ENCODE data around the gene ZCCHC9.
"Not testable (repeated sequence)": the region's sequence is repeated elsewhere in the genome, so short reads cannot be mapped to it uniquely, and the experiment has no call there.

ZCCHC9 gene

DNA sequence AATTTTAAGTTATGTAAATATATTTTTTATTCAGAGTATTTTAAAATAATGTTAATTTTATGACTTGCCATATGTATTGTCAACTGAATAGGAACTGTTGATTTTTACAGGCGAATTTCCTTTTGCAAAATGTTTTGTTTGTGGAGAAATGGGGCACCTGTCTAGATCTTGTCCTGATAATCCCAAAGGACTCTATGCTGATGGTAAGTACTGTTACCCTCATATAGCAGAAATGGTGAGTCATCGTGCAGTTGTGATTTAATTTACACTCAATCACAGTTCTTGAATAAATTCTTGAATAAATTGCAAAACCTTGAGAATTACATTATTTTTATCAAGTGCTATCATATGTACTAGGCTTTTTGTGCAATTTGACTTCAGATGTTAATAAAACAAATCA is 7.4 kb downstream of the ZCCHC9 start:
- DNase-seq (ENCODE audit: low read depth): no peak

DNA sequence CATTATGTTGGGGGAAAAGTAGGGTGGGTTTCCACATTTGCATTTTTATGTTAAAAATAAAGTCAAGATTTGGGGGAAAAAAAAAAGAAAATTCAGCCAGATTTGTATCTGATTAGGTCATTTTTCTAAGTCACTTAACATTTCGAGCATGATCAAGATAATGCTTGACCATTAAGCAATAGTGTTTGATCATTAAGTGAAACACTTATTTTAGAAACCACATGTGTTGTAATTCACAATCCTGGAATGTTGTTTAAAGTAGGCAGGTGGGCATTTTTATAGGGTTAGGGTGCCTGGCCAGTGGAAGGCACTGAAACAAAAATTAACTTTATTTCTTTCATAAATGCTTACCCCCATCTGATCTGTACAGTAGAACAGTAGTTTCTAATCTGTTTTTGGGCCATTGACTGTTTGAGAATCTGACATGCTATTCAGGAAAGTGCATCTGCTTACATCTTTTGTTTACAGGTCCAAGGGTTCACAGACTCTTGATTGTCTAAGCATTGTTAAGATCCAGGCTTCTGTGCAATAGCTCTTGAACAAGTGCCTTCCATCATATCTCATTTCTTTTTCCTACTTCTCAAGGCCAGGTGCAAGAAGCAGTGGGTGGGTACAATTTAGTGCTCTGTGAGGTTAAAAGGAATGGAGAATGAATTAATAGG is 9.1 kb downstream of the ZCCHC9 start:
- DNase-seq (ENCODE audit: low read depth): no peak

DNA sequence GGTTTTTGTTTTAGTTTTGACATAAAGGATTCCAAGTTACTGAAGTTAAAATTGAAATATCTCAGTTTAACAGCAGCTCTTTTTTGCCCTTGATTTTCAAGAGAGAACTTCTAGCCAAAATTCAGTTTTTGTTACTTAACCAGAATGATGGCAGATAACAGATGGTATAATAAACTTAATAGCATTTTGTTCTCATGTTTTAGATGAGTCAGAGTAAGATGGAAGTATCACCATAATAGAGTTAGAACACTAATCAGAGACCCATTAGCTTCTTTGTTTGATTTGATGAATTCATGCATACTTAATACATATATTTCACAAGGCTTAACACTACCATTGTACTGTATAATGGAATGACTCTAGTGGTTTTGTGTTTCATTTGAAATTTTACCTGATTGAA is 11.9 kb downstream of the ZCCHC9 start:
- DNase-seq (ENCODE audit: low read depth): no peak

DNA sequence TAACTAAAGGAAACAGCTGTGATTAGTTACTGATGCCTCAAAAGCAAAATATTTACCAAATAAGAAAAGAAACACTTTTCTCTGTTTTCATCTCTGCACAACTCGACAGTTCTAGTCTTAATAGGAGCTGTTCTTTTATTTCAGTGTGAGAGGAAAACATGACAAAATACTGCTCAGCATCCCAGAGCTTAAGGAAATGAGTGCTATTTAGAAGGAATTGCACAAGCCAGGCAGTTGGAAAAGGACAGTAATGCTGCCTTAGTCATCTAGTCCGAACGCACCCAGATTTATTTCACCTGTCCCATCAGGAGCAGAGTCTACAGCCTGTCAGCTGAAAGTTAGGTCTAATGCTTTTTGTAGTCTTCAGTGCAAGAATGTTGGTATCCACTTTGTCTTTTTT is 12.3 kb downstream of the ZCCHC9 start:
- DNase-seq (ENCODE audit: low read depth): peak; percentile 55

DNA sequence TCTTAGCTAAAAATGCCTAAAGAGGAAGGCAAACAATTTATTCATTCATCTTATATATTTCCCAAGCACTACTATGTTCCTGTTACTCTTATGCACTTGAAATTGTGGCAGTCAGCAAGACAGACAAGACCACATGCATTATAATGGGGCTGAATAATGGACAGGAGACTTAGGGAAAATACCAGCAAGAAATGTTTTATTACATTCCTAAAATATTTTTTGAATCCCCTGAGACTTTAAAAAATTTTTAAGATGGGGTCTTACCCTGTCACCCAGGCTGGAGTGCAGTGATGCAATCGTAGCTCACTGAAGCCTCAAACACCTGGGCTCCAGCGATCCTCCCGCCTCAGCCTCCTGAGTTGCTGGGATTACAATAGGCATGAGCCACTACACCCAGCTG is 13.2 kb downstream of the ZCCHC9 start:
- DNase-seq (ENCODE audit: low read depth): no peak

DNA sequence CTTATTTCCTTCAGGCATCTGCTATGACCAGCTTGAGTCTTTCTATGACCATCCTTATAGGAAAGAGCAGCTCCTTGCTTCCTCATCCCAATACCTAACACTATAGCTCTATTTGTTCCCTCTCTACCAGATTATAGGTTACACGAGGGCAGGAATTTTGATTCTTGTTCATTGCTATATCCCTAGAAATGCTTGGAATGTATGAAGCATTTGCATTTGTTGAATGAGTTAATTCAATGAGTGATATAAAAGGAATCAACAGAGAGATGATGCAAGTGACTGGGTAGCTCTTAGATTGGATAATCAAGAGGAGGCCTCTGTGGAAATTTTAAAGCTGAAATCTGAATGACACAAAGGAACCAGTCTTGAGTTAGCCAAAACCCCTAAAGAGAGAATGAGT is 13.9 kb downstream of the ZCCHC9 start:
- DNase-seq (ENCODE audit: low read depth): peak; percentile 55

DNA sequence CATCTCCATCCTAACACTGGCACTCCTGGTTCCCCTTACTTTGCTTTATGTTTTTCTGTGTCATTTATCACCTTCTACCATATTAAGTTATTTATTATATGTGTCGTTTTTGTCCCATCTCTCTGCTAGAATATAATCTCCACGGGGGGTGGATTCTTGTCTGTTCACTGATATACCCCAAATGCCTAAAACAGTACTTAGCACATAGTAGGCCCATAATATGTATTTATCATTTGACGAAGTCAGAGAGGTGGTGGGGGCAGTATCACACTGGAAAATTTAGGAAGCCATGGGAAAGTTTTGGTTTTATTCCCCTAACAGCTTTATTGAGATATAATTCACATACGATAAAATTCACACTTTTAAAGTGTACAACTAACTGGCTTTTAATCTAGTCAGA is 14.4 kb downstream of the ZCCHC9 start:
- no peak for DNase-seq (ENCODE audit: low read depth)

DNA sequence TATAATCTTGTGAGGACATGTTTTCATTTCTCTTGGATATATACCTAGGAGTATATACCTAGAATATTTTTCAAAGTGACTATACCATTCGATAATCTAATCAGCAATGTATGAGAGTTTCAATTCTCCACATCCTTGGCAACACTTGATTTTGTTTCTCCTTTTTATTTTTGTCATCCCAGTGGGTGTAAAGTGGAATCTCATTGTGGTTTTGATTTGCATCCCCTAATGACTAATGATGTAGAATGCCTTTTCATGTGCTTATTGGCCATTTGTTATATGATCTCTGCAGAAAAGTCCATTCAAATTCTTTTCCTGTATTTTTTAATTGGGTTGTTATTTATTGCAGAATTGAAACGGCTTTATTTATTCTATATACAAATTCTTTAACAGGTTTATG is 15.2 kb downstream of the ZCCHC9 start:
- no peak for DNase-seq (ENCODE audit: low read depth)

DNA sequence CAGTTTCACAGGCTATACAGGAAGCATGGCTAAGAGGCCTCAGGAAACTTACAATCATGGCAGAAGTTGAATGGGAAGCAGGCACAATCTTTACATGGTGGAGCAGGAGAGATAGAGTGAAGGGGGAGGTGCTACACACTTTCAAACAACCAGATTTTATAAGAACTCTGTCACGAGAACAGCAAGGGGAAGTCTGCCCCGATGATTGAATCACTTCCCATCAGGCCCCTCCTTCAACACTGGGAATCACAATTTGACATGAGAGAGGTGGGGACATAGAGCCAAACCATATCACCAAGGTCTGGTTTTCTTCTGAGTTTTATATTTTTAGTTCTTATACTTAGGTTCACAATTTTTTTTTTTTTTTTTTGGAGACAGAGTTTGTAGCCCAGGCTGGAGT is 16.1 kb downstream of the ZCCHC9 start:
- DNase-seq (ENCODE audit: low read depth): no peak

DNA sequence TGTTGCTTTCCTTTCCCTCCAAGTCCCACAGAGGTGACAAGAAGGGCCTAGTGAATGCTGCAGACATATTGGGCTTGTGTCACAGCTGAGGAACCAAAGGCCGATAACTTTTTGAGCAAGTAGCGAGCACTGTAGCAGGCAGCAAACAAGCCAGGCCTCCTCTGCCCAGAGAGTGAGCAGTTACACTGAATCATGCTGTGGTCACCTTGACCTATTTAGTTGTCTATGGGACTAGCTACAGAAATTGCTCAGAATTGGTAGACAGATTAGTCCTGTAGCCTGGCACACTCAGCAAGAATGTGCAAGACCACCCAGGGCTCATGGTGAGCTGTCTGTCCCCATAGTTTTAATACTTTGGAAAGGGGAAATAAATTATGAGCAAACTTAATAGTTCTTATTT is 25.2 kb downstream of the ZCCHC9 start:
- no peak for DNase-seq (ENCODE audit: low read depth)

DNA sequence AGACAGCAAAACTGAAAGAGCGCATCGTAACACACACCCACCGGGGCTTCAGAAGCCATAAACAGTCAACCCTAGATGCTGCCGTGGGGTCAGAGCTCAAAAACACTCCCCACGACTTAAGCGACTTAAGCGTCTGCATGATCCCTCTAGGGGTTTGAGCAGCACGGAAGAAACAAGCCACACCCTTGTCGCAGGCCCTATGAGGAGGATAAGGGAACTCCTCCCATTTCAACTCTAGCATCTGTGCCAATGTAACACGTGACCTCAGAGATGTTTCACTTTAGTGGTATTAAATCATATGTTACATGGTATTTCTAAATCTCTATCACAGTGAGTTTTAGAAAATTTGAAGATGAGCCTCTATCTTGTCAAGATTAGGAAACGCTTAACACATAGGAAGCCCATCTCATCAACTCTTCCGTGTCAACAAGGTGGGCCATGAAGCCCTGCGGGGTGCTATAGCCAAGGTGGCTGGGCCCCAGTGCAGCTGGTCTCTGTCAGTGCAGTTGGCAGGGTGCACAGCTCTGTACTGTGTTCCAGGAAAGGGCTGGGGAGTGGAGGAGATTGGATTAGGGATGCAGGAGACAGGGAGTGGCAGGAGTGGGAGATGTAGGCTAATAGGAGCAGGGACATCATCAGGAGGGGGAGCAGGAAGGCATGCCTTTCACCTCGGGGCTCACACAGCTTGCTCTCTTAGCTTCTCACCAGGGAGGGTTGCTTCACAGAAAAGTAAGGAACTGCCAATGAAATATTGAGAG is 33.1 kb downstream of the ZCCHC9 start:
- no peak for DNase-seq (ENCODE audit: low read depth)

DNA sequence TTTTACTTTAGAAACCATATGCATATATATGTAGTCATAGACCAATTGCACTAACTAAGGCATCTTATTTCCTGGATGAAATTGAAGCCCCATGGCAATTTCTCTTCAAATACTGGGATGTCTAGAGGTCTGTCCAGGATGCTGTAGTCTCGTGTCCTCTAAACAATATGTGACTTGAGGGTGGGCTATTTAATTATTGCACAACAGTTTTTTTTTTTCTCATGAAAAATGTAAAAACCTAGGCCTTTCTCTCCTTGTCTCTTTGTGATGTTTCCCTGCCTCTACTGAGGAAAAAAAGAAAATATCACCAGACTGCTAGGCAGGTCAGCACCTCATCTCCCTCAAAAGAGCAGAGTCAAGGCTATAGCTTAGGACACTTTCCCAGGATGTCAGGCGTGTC is 34.6 kb downstream of the ZCCHC9 start:
- DNase-seq (ENCODE audit: low read depth): no peak

DNA sequence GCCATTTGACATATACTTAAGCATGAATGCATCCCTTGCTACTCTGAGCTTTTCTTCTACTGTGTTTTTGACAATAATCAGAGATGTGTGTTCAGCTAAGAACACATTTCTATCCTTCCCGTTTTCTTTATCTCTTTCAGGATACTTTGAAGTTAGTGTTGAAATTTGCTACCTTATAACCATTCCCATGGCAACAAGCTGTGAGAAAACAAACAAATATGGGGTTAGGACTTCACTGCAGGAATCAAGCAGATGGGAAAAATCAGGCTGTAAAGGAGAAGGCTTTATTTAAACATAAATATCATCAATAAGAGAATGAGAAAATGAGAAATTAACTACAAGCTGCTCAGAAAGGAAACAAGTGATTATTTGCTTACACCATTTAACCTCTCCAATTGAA is 35.2 kb downstream of the ZCCHC9 start:
- no peak for DNase-seq (ENCODE audit: low read depth)

DNA sequence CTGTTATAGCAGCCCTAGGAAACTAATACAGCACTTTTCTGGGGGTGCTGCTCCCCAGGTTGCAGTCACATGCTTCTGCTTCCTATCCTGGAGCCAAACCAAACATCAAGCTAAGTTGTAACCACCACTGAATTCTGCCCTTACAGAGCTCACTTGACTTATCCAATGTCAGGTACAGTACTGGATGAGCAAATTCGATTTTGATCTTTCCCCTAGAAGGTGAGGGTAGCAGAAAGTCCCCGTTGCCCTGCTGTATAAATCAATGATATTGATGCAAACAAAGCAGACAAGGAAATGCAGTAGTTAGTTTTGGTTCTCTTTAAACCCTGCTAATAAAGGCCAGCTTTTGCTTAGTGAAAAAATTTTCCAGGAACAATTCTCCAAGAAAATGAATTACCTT is 36.4 kb downstream of the ZCCHC9 start:
- DNase-seq (ENCODE audit: low read depth): no peak

DNA sequence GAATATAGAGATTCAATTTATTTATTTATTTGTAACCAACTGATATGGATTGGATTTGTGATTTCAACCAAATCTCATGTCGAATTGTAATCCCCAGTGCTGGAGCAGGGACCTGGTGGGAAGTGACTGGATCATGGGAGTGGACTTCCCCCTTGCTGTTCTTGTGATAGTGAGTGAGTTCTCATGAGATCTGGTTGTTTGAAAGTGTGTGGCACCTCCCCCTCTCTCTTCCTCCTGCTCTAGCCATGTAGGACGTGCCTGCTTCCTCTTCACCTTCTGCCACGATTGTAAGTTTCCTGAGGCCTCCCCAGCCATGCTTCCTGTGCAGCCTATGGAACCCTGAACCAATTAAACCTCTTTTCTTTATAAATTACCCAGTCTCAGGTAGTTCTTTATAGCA is 36.8 kb downstream of the ZCCHC9 start:
- DNase-seq (ENCODE audit: low read depth): not testable (repeated sequence)

DNA sequence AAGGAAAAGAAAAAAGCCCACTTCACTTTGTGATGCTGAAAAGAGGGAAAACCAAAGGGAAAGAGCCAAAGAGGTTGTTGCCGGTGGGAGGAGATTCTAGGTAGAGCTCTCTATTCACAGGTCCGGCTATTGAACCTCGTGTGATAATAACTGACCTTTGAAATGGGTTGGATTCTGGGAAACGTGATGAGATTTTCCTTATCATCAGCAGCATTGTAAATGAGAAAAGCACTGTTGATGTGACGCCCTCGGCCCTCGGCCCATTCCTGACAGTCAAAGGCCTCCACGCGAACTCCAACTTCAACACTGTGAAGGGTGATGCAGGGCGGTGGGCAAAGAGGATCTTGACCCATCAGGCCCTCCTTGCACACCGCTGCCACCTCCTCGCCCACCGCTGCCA is 43.3 kb downstream of the ZCCHC9 start:
- DNase-seq (ENCODE audit: low read depth): no peak

DNA sequence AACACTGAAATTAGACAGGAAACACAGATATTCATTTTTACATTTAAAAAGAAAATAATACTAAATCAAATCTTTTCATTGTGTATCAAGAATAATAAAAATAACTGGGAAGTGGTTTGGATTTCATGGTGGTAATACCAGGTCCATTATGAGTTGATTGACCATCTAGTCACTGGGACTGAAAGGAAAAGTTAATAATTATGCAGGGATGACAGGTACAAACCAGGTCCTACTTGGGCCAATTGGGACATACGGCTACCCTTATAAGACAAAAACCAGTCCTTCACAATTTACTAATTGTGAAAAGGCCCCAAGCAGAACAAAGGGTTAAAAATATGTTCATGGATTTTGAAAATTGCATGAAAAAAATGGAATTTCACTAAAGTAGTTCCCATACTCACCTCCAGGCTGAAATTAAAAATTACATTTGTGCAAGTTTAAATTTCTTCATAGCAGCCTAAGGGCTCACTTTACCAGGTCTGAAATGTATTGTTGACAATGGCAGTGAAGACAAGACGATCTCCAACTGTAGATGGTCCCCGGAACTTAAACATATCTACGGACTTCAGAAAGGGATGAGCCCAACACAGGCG is 44.1 kb downstream of the ZCCHC9 start:
- no peak for DNase-seq (ENCODE audit: low read depth)

DNA sequence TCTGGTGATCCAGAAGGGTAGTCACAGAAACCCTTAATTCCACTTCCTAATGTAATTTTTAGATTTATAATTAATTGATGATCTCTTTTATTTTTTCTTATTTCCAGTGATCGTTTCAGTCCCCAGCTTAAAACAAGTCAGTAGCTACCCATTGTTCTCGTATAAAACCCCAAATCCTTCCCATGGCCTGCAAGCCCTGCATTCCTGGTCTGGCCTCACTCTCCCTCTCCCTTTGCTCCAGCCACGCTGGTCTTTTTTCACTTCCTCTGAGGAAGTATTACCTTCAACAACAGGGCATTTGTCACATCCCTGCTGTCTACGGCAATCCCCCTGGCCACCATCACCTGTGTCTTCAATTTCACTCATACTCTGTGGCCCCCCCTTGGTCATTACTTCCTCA is 47.8 kb downstream of the ZCCHC9 start:
- no peak for DNase-seq (ENCODE audit: low read depth)

DNA sequence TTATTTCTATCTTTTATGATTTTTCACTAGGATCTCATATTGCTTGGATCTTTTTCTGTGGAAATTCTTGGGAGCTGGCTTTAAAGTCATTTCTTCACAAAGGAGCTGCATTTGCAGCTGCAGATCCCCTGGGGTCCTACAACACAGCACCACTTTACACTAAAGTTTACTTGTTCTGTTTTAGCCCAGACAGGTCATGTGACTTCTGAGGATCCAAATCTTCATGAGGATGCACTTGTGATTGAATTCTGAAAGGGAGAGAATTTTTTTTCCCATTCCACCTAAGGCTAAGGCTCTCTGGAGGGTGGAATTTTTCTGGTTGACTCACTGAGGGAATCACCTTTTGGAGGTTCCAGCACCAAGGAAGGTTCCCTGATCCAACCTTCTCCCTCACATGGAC is 49.1 kb downstream of the ZCCHC9 start:
- no peak for DNase-seq (ENCODE audit: low read depth)

DNA sequence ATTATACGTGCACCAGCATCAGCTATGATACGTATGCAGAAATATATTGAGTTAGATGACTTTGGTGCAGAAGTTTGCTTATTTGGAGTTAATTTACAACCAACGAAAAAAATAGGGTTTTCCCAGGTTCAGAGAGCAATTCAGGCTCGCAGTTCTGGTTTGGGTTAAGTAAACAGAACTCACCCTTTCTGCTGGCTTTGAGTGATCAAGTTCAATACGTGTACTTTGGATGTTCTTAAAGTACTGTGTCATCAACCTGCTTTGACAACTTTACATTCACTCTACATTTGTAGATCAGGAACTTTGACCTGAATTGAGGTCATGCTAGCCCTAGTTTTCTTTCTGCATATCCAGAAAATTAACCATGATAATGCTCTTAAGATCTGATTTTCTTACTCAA is 51.8 kb downstream of the ZCCHC9 start:
- DNase-seq (ENCODE audit: low read depth): no peak

DNA sequence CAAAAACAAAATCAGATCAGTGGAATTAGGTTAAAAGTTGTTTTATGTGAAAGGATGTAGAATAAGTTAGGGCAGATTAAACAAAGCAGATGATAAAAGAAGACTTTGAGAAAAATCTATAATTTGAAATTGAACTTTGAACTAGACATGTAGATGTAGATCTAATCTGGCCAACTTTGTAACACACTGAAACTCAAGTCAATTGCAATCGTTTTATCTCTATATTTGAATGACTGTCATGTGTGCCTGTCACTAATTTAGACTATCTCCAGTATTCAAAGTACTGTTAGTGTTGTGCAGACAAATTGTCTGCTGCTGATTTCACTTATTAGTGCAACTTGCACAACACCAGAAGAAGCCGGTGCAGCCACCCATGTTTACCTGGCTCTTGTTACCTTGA is 52.7 kb downstream of the ZCCHC9 start:
- no peak for DNase-seq (ENCODE audit: low read depth)

DNA sequence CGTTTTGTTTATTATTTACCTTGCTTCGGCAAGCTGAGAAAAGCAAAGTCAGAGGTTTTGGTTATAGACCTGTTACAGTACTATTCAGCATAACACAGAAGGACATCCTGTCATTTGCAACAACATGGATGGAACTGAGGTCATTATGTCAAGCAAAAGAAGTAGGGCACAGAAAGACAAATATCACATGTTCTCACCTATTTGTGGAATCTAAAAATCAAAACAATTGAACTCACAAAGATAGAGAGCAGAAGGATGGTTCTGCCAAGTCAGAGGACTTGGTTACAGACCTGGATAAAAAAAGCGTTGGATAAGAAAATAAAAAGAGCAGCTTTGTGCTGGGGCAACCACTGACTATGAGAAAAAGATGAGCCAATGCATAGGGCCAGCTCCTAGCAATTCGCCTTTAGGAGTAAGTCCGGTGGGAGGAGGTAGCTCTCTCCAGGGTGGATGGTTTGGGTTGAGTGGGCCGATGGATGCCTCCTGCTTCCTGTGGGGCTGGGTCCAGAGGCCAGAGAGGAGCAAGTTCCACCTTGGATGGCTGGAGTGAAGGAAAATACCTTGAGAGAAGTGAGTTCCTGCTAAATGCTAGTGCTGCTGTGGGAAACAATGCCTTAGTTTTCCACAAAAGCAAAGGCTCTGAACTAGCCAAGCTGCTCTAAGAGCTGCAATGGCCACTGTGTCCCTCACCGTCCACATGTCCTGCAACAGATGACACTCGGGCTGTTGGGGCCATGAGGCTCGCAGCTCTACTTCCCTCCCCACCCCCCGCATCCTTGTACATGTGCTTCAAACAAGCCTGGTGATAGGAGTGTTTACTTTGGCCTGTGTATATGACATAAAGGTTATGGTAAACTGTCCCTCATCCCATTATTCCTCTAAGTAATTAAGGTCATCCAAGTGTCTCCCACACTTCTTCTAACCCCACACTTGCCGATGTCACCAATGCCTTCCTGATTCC is 54.2 kb downstream of the ZCCHC9 start:
- DNase-seq (ENCODE audit: low read depth): no peak

DNA sequence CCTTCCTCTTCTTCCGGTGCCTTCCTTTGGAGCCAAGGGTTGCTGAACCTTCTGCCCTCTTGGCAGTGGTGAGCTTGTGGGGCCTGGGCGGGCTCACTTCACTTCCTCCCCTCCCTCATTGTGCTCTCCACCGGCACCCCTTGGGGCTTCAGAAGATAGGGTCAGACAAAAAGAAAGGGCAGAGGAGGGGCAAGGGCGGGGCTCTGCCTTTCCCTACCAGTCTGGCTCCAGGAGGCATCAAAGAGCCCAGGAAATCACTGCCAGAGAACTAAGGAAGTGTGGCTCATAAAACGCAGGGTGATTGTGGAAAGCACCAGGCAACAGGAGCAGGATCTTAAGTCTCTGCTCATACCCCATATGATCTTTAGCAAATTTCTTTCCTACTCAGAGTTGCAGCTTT is 57.7 kb downstream of the ZCCHC9 start:
- DNase-seq (ENCODE audit: low read depth): no peak
